SH-SY5Y (cell line): ENCODE results near the gene SNX12.

ENCODE experiments used
- GATA2 ChIP-seq: IDR thresholded peaks from 2 replicates; pipeline ENCODE4 v1.6.1; 2011; ENCODE audit warnings: mild to moderate bottlenecking, low read depth, low read length
- GATA3 ChIP-seq: IDR thresholded peaks from 2 replicates; pipeline ENCODE4 v1.6.1; 2011; ENCODE audit warnings: low read depth, mild to moderate bottlenecking, low read length, moderate library complexity

DNA sequence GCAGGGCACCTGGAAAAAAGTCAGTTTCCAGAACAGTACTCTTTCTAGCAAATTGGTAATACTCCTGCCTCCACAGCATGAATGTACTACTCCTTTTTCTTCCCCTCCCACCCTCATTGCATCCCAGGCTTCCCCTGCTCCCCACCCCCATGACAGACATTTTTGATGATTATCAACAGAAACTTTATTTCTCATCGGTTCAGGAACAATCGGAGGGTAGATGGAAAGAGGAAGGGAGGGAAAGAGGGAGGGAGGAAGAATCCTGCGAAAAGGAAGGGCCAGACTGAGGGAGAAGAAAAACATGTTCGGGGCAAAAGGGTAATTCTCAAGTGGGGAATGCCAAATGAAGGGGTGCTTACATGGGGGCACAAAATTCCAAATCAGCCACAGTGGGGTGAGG is 39.1 kb upstream of the SNX12 start:
- no peak for TF ChIP-seq GATA2
- no peak for TF ChIP-seq GATA3
